ENCODE results near the gene SVOP. TPM values are rescaled to one million over a fixed set of nuclear protein-coding genes. Genes with fewer than 3 reads are reported as not detected.

The SVOP gene
- total and polyA plus RNA-seq, 4 donors = 0.10 TPM; not detected in 3

- peaks cover 0 to 3% (median 0%) of the 10 kb centered on the region in 4 donors for H3K36me3 ChIP-seq (ENCODE audit: control insufficient read depth in 4 of 4, insufficient read depth in 3 of 4, low read depth in 1 of 4, low read length in 3 of 4)
- no peaks in the 10 kb centered on the region for H3K9me3 ChIP-seq (ENCODE audit: control insufficient read depth in 4 of 4, low read length in 3 of 4)
- DNase-seq (ENCODE audit: low spot score) = no peak
- H3K4me1 ChIP-seq (ENCODE audit: control insufficient read depth in 4 of 4, insufficient read depth in 4 of 4, low read length in 3 of 4) = no peaks in the 10 kb centered on the region
- H3K27ac ChIP-seq (ENCODE audit: low read depth in 1 of 2, low read length in 2 of 2) = no peak overlapping the region
- no peaks in the 10 kb centered on the region for H3K27me3 ChIP-seq (ENCODE audit: control insufficient read depth in 4 of 4, insufficient read depth in 4 of 4, low read length in 3 of 4)
- no peak overlapping the region for H3K9ac ChIP-seq (ENCODE audit: low read depth in 1 of 2, low read length in 2 of 2)
- TF ChIP-seq FOXA1 (IDR thresholded peaks at IDR 0.05) (no peak), ZBTB33 (IDR thresholded peaks at IDR 0.05) (no peak), RXRA (IDR thresholded peaks at IDR 0.05) (no peak), JUND (IDR thresholded peaks at IDR 0.05) (no peak), EGR1 (IDR thresholded peaks at IDR 0.05; ENCODE audit: low read depth in 2 of 2) (no peak)
- 89% methylated on average over 2 of the region's 2 CpGs for WGBS
- no peak overlapping the region for H3K4me3 ChIP-seq (ENCODE audit: low read depth in 1 of 3, low read length in 3 of 3)
Measured at GRCh38 chr12:108906971-108907370, 113.9 kb downstream of the SVOP start.

- no peak for DNase-seq (ENCODE audit: low spot score)
- H3K9ac ChIP-seq (ENCODE audit: low read depth in 1 of 2, low read length in 2 of 2) = no peak overlapping the region
- TF ChIP-seq JUND (IDR thresholded peaks at IDR 0.05) (no peak), RAD21 (IDR thresholded peaks at IDR 0.05) (no peak), REST (IDR thresholded peaks at IDR 0.05) (no peak), YY1 (IDR thresholded peaks at IDR 0.05) (no peak), TAF1 (conservative IDR thresholded peaks at IDR 0.05) (no peak)
Measured at GRCh38 chr12:108905725-108906124, 115.1 kb downstream of the SVOP start.

GRCh38 chr12:108899145-108899544, 121.7 kb downstream of the SVOP start:
- H3K36me3 ChIP-seq (ENCODE audit: control insufficient read depth in 4 of 4, insufficient read depth in 3 of 4, low read depth in 1 of 4, low read length in 3 of 4) = peaks cover 0 to 41% (median 29%) of the 10 kb centered on the region in 4 donors
- no peak for DNase-seq (ENCODE audit: low spot score)
- no peaks in the 10 kb centered on the region for H3K4me1 ChIP-seq (ENCODE audit: control insufficient read depth in 4 of 4, insufficient read depth in 4 of 4, low read length in 3 of 4)
- no peaks in the 10 kb centered on the region for H3K9me3 ChIP-seq (ENCODE audit: control insufficient read depth in 4 of 4, low read length in 3 of 4)
- H3K9ac ChIP-seq (ENCODE audit: low read depth in 1 of 2, low read length in 2 of 2) = no peak overlapping the region
- WGBS = 96% methylated on average over 5 of the region's 5 CpGs
- H3K27ac ChIP-seq (ENCODE audit: low read depth in 1 of 2, low read length in 2 of 2) = no peak overlapping the region
- no peaks in the 10 kb centered on the region for H3K27me3 ChIP-seq (ENCODE audit: control insufficient read depth in 4 of 4, insufficient read depth in 4 of 4, low read length in 3 of 4)
- H3K4me3 ChIP-seq (ENCODE audit: low read depth in 1 of 3, low read length in 3 of 3) = no peak overlapping the region
- TF ChIP-seq RXRA (IDR thresholded peaks at IDR 0.05) = no peak
- no peak for TF ChIP-seq SP1 (IDR thresholded peaks at IDR 0.05)
- TF ChIP-seq TAF1 (conservative IDR thresholded peaks at IDR 0.05) = no peak
- no peak for TF ChIP-seq GABPA (IDR thresholded peaks at IDR 0.05 in 1 of 2, conservative IDR thresholded peaks at IDR 0.05 in 1 of 2)
- TF ChIP-seq FOXA1 (IDR thresholded peaks at IDR 0.05) = no peak
- TF ChIP-seq ZBTB33 (IDR thresholded peaks at IDR 0.05) = no peak
- TF ChIP-seq RAD21 (IDR thresholded peaks at IDR 0.05) = no peak
- TF ChIP-seq YY1 (IDR thresholded peaks at IDR 0.05) = no peak
- no peak for TF ChIP-seq EGR1 (IDR thresholded peaks at IDR 0.05; ENCODE audit: low read depth in 2 of 2)
- TF ChIP-seq NR2F2 (IDR thresholded peaks at IDR 0.05) = no peak
- TF ChIP-seq CTCF (IDR thresholded peaks at IDR 0.05; ENCODE audit: low read depth, low read length, missing input control) = no peak
- no peak for TF ChIP-seq HNF4A (conservative IDR thresholded peaks at IDR 0.05)
- TF ChIP-seq JUND (IDR thresholded peaks at IDR 0.05) = no peak

More at GRCh38 chr12:108905725-108906124, 115.1 kb downstream of the SVOP start:
- no peak overlapping the region for H3K27ac ChIP-seq (ENCODE audit: low read depth in 1 of 2, low read length in 2 of 2)
- H3K36me3 ChIP-seq (ENCODE audit: control insufficient read depth in 4 of 4, insufficient read depth in 3 of 4, low read depth in 1 of 4, low read length in 3 of 4) = peaks cover 0 to 14% (median 1%) of the 10 kb centered on the region in 4 donors
- 83% methylated on average over 5 of the region's 5 CpGs for WGBS
- no peaks in the 10 kb centered on the region for H3K4me1 ChIP-seq (ENCODE audit: control insufficient read depth in 4 of 4, insufficient read depth in 4 of 4, low read length in 3 of 4)
- H3K27me3 ChIP-seq (ENCODE audit: control insufficient read depth in 4 of 4, insufficient read depth in 4 of 4, low read length in 3 of 4) = no peaks in the 10 kb centered on the region
- H3K4me3 ChIP-seq (ENCODE audit: low read depth in 1 of 3, low read length in 3 of 3) = no peak overlapping the region
- no peaks in the 10 kb centered on the region for H3K9me3 ChIP-seq (ENCODE audit: control insufficient read depth in 4 of 4, low read length in 3 of 4)
